Measurements from ENCODE around the gene KLHL14.

DNA sequence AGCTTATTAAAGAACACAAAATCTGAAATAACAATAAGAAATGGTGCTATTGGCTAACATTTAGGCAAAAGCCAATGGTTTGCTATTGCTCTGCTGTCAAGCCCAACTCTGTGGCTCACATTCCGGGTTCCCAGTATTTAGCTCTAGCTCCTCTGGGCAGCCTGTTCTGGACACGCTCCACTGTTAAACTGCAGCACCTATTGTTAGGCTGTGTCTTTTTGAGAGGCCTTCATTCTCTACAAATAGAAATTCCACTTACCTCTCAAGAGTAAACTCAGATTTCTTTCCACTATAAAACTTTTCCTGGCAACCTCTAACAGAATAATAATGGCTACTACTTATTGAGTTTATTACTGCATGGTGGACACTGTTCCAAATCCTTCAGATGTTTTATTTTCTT, 3.7 kb upstream of the KLHL14 start:
- no peak for TF ChIP-seq TAF1 (IDR thresholded peaks at IDR 0.05; ENCODE audit: borderline replicate concordance, low read depth, low read length)
- TF ChIP-seq POLR2A (IDR thresholded peaks at IDR 0.05; ENCODE audit: low read depth, low read length) = no peak

All from GM12892 (cell line).